Effector memory CD4-positive, alpha-beta T cell (primary cell): ENCODE measurements around the gene IDH3B.

Experiments
- DNase-seq, 3 donors: peaks; one replicate each; pipeline ENCODE4 v3.0.0-alpha.2; 2020
- H3K27ac ChIP-seq: 2 replicates; pipeline ENCODE4 v1.7.0; 2013; ENCODE audit warnings: mild to moderate bottlenecking, low read length, moderate library complexity; ENCODE audit not compliant: insufficient read depth, poor library complexity, severe bottlenecking
- H3K27me3 ChIP-seq: replicated peaks from 2 replicates; pipeline ENCODE4 v1.7.0; 2013; ENCODE audit warnings: mild to moderate bottlenecking, low read length; ENCODE audit not compliant: insufficient read depth, control insufficient read depth, poor library complexity, severe bottlenecking
- H3K36me3 ChIP-seq: 2 replicates; pipeline ENCODE4 v1.7.0; 2013; ENCODE audit warnings: mild to moderate bottlenecking, low read length, moderate library complexity; ENCODE audit not compliant: control insufficient read depth, insufficient read depth
- H3K4me1 ChIP-seq: 2 replicates; pipeline ENCODE4 v1.7.0; 2013; ENCODE audit warnings: low read length, mild to moderate bottlenecking; ENCODE audit not compliant: control insufficient read depth, insufficient read depth, poor library complexity, severe bottlenecking
- H3K4me3 ChIP-seq: 2 replicates; pipeline ENCODE4 v1.7.0; 2013; ENCODE audit warnings: low read length, low read depth, mild to moderate bottlenecking; ENCODE audit not compliant: insufficient read depth, poor library complexity, severe bottlenecking
- H3K9me3 ChIP-seq: 2 replicates; pipeline ENCODE4 v1.7.0; 2013; ENCODE audit warnings: mild to moderate bottlenecking, low read length, moderate library complexity; ENCODE audit not compliant: control insufficient read depth

The IDH3B gene

DNA sequence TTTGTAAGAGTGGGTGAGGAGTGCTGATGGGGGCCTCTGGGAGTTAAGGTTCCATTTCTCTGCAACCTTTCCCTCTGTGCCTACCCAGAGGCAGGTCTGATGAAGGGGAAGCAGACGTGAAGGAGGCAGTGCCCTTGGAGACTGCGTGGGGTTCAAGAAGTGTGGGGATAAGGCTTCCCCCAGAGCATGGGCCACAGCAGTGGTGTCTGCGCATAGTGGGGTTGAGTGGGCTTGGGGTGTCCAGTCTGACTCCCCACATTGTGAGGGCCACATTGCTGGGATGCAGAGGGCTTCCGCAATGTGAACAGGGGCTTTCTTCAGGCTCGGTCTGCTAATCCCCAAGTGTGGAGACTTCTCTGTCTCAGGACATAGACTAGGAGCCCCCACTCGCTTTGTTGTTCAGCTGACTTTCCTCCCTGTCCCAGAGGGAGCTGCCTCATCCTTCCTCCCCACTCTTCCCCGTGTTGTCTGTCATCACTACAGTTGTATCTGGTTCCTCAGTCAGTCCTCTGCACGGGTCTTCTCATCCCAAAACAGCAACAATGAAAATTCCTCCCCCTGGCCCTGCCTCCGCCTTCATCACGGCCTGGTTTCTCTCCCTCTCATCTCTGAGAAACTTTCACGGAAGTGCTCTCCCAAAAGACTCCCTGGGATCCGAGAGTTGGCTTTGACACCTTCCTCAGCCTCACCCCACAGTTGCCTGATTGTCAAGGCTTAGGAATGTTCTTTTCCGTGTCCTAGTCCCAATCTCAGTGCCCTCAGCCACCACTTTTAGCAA, 31.4 kb upstream of the IDH3B start:
- peaks cover 21% of the 10 kb centered on the region for H3K27me3 ChIP-seq
- H3K4me1 ChIP-seq, result peaks cover 7% of the 10 kb centered on the region
- no peak overlapping the region for H3K27ac ChIP-seq
- H3K4me3 ChIP-seq, result no peak overlapping the region
- H3K9me3 ChIP-seq, result no peaks in the 10 kb centered on the region
- no peak for DNase-seq
- no peaks in the 10 kb centered on the region for H3K36me3 ChIP-seq

DNA sequence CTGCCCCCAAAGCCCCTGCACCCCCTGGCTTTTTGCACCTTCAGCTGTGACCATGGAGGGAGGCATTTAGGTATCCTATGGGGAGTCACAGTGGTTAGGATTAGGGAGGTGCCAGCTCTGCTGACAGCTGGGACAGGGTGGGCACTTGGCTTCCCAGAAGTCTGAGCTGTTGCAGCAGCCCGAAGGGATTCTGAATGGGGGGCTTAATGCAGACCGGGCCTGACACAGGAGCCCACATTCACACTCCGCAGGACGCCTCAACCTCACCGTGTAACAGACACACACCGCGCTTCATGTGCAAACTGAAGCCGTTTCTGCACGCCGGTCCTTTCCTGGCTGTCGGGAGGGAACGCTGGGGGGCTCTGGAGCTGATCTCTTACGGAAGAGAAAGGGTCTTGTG, 30.5 kb upstream of the IDH3B start:
- Histone ChIP-seq H3K9me3 (no peaks in the 10 kb centered on the region), H3K4me3 (no peak overlapping the region), H3K4me1 (peaks cover 7% of the 10 kb centered on the region), H3K27me3 (peaks cover 21% of the 10 kb centered on the region), H3K27ac (no peak overlapping the region), H3K36me3 (no peaks in the 10 kb centered on the region)
- DNase-seq, result no peak

DNA sequence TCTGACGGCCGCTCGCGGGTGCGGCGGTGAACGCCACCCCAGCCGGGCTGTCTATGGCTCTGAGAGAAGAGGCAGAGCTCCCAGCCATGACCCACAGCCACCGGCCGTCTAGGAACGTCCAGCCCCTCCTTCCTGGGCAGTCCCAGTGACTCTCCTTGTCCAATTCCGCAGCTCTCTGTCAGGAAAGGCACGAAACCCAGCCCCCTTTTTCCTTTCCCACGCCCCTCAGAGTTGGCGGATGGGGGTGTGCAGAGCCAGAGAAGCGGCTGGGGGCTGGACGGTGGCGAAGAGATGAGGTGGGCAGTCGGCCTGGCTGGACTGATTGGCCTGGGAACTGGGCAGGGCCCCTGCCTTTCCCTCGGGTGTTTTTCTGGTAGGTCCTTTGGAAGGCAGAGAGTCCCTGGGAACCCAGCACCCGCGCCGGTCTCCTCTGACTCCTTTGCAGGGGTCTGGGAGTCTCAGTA, 30.0 kb upstream of the IDH3B start:
- H3K27ac ChIP-seq, result no peak overlapping the region
- H3K27me3 ChIP-seq, result peaks cover 21% of the 10 kb centered on the region
- H3K4me3 ChIP-seq, result no peak overlapping the region
- DNase-seq, result no peak
- no peaks in the 10 kb centered on the region for H3K36me3 ChIP-seq
- no peaks in the 10 kb centered on the region for H3K9me3 ChIP-seq
- H3K4me1 ChIP-seq, result peaks cover 7% of the 10 kb centered on the region

DNA sequence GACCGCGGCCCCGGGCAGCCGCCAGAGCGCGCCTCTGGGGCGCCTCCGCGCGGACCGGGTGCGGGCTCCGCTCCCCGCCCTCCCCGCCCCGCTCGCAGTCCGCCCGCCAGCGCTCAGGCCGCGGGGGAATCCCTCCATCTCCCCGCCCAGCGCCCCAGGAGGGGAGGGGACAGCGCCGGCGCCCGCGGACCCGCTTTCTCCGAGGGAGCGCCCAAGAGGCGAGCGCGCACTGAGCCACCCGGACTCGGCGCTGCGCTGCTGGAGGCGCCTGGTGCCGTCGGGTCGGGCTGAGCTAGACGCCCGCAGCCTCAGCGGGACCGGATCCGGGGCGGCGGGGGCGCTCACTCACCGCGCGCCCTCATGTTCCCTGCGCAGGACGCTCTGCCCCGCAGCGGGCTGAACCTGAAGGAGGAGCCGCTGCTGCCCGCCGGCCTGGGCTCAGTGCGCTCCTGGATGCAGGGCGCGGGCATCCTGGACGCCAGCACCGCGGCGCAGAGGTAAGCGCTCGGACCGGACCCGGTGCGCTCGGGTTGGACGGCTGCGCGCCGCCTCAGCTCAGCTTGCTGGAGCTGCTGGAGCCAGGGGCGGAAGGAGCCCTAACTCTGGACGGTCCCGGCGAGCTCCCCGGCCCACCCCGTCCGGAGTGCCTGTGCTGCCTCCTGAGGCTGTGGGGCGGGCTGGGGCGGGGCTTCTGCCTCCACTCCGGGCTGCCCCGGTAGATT, 29.4 kb upstream of the IDH3B start:
- DNase-seq, result peak; percentile 36 to 41 (median 38)
- no peak overlapping the region for H3K27ac ChIP-seq
- H3K36me3 ChIP-seq, result no peaks in the 10 kb centered on the region
- peaks cover 21% of the 10 kb centered on the region for H3K27me3 ChIP-seq
- H3K9me3 ChIP-seq, result no peaks in the 10 kb centered on the region
- H3K4me1 ChIP-seq, result peaks cover 8% of the 10 kb centered on the region
- H3K4me3 ChIP-seq, result no peak overlapping the region

DNA sequence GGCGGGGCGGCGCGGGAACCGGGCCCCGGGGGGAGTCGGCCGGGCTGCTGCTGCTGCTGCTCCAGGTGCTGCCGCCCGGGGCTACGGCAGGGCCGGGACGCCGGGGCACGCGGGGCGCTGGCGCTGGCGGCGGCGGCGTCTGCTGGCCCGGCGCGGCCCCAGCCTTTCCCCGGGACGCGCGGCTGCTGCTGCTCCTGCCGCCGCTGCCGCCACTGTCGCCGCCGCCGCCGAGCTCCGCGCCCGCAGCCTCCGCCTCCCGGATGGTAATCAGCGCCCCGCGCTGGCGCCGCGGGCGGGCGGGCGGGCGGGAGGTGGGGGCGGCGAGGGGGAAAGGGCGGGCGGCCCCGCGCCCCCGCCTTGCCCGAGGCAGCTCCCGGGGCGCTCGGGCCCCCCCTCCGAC, 28.9 kb upstream of the IDH3B start:
- H3K9me3 ChIP-seq, result no peaks in the 10 kb centered on the region
- H3K27ac ChIP-seq, result no peak overlapping the region
- peak in 1 of 3 donors; percentile 14 for DNase-seq
- H3K36me3 ChIP-seq, result no peaks in the 10 kb centered on the region
- H3K27me3 ChIP-seq, result peaks cover 20% of the 10 kb centered on the region
- H3K4me3 ChIP-seq, result no peak overlapping the region
- H3K4me1 ChIP-seq, result peaks cover 11% of the 10 kb centered on the region

DNA sequence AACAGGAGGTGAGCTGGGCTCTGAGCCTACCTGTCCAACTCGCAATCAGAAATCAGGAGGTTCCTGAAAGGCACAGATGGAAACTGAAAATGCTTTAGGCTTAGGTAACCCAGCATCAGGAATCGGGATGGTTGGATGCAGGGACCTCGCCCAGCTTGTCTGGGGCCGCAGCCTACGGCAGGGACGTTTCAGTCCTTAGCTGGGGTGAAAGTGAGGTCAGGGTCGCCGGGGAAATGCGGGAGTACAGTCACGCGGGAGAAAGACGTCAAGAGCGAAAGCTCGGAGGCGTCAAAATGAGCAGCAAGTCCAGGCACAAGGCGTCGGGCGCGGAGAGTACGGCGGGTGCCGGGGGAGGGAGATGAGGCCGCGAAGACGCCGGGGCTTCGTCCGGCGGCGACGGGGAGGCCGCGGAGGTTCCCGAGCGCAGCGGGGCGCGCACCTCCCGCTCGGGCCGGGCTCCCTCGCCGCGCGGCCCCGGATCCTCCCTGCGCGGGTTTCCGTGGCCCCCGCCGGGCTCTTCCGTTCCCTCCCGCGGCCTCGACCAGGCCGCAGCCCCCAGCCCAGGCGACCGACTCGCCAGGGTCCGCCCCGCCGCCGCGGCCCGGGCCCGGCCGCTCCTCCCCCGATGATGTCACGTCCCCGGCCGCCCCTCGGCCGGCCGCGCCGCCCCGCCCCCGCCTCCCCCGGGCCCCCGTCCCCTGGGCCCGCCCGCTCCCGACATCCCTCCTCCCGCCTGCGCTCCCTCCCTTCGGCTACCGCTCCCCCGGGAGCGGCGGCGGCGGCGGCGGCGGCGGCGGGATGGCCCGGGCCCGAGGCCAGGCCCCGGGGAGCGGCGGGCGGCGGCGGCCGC, 28.2 kb upstream of the IDH3B start, which contains the start of gene EBF4:
Gene EBF4, plus strand, starts transcription at position 745 of the 850 bp plus-strand sequence. CDS start 866 bp downstream, outside the sequence.
- H3K27ac ChIP-seq, result no peak within 1 kb of the TSS
- peaks cover 11% of the 10 kb centered on the region for H3K4me1 ChIP-seq
- peak within 1 kb of the TSS; percentile 35 for H3K4me3 ChIP-seq
- H3K36me3 ChIP-seq, result no peaks in the 10 kb centered on the region
- H3K9me3 ChIP-seq, result no peaks in the 10 kb centered on the region
- H3K27me3 ChIP-seq, result peaks cover 16% of the 10 kb centered on the region
- peak; percentile 3 to 23 (median 7) for DNase-seq

DNA sequence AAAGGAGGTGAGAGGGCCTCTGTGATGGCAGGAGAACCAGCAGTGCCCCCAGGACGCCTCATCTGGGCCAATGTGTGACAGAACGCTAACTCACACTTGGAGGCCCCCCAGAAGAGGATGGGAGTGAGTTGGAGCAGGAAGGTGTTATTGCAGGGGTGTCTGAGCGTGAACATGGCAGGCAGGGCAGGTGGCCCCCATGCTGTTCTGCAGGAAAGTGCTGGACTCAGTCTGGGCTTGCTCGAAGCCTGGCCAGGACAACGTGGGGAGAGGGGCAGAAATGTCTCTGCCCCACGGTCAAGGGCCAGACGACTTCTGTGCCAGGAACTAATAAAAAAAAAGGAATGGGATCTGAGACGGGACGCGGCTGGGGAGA, 27.6 kb upstream of the IDH3B start:
- no peak for DNase-seq
- peaks cover 11% of the 10 kb centered on the region for H3K4me1 ChIP-seq
- H3K9me3 ChIP-seq, result no peaks in the 10 kb centered on the region
- no peak overlapping the region for H3K27ac ChIP-seq
- peak overlapping the region; percentile 35 for H3K4me3 ChIP-seq
- H3K27me3 ChIP-seq, result peaks cover 16% of the 10 kb centered on the region
- no peaks in the 10 kb centered on the region for H3K36me3 ChIP-seq

DNA sequence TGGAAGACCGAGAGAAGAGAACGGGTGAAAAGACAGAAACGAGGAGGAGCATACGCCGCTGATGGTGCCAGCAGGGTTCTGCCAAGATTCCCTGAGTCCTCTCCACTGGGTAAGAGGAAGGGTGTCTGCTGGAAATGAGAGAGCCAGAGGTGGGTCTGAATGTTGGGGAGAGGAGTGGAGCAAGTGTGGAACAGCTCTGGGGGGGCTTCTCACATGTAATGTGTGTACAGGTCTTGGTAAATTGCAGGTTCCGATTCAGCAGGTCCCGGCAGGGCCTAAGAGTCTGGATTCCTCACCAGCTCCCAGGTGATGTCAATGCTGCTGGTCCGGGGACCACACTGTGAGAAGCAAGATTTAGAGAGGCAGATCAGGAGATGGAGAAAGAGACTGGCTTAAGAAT, 27.1 kb upstream of the IDH3B start:
- no peak overlapping the region for H3K27ac ChIP-seq
- no peaks in the 10 kb centered on the region for H3K36me3 ChIP-seq
- peaks cover 14% of the 10 kb centered on the region for H3K27me3 ChIP-seq
- no peak overlapping the region for H3K4me3 ChIP-seq
- no peaks in the 10 kb centered on the region for H3K9me3 ChIP-seq
- DNase-seq, result no peak
- H3K4me1 ChIP-seq, result peaks cover 11% of the 10 kb centered on the region

DNA sequence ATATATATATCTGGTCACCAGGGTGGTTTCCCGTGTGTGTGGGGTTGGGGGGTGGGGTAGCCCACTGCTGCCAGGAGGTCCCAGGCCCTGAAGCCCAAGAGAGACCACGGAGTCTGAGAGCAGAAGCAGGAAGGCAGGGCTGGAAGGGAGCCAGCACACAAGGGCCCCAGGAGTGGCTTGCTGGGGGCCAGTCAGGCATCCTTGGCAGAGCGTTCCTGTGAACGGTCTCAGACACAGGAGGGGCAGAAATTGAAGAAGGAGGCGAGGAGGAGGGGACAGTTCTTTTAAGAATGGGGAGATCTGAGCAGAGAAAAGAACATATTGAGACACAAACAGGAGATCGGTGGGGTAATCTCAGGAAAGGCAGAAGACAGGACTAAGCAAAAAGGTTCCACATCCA, 26.7 kb upstream of the IDH3B start:
- no peak for DNase-seq

More for the DNA sequence above, 26.7 kb upstream of the IDH3B start:
- Histone ChIP-seq H3K27me3 (peaks cover 10% of the 10 kb centered on the region), H3K36me3 (no peaks in the 10 kb centered on the region), H3K4me3 (no peak overlapping the region), H3K27ac (no peak overlapping the region), H3K9me3 (no peaks in the 10 kb centered on the region), H3K4me1 (peaks cover 11% of the 10 kb centered on the region)
